AG04450 (cell line): ENCODE data around the gene MMD. TPM values are rescaled to one million over a fixed set of nuclear protein-coding genes. Genes with fewer than 3 reads are reported as not detected.
"Not testable (repeated sequence)": the region's sequence is repeated elsewhere in the genome, so short reads cannot be mapped to it uniquely, and the experiment has no call there.

ENCODE experiments used
- CTCF ChIA-PET: fragments of 300-600, 350-600 bp; formaldehyde crosslinking; extraction: SDS; loops from one replicate; lab custom pipeline; 2022; ENCODE audit warnings: antibody characterized with exemption, inconsistent platforms; lab: Charles Lee
- POLR2A ChIA-PET: fragments of 350-600 bp; formaldehyde crosslinking; extraction: SDS; loops from one replicate; lab custom pipeline; 2021; ENCODE audit warnings: antibody characterized with exemption, inconsistent platforms; lab: Yijun Ruan, JAX
- DNase-seq: peaks from one replicate; pipeline ENCODE4 v3.0.0-alpha.2; 2011; ENCODE audit warnings: low read depth, low spot score
- H3K27ac ChIP-seq: one replicate; pipeline ENCODE4 v1.5.1; 2012; ENCODE audit warnings: low read depth, low read length, control low read depth
- H3K27me3 ChIP-seq: one replicate; pipeline ENCODE4 v1.6.0; 2012; ENCODE audit warnings: low read length; ENCODE audit not compliant: control insufficient read depth, insufficient read depth
- H3K4me3 ChIP-seq: 2 replicates; pipeline ENCODE4 v1.5.1; 2011; ENCODE audit warnings: mild to moderate bottlenecking, low read depth, low read length, control low read depth
- H3K9me3 ChIP-seq: 2 replicates; pipeline ENCODE4 v1.5.1; 2012; ENCODE audit warnings: low read length; ENCODE audit not compliant: control insufficient read depth, insufficient read depth
- CTCF ChIP-seq: IDR thresholded peaks from 2 replicates; pipeline ENCODE4 v1.5.1; 2011; ENCODE audit warnings: low read depth, low read length, control low read depth, inconsistent platforms
- polyA plus RNA-seq: library from polyadenylated mRNA; depleted of rRNA; stranded (reverse); fragments of >200 nt; gene quantifications from 2 replicates; pipeline ENCODE4 v1.2.3, GENCODE V29; 2011

Gene MMD
- polyA plus RNA-seq, 1 experiment: 41.6 TPM

GRCh38 chr17:55434721-55435120 is 13.1 kb upstream of the MMD start:
- no peaks in the 10 kb centered on the region for H3K9me3 ChIP-seq
- ChIA-PET CTCF (interaction anchor here (0.5 to 1.5 kb wide), 2 partner anchors 65 to 80 kb away, joined by 4 to 5 read pairs; no protein-coding TSS in a partner anchor), POLR2A (interaction anchor here (1.9 to 2.9 kb wide), 2 partner anchors 17 to 20 kb away, joined by 28 to 36 read pairs; no protein-coding TSS in a partner anchor)
- no peak overlapping the region for H3K27ac ChIP-seq
- no peak for DNase-seq
- no peak for TF ChIP-seq CTCF
- no peaks in the 10 kb centered on the region for H3K27me3 ChIP-seq
- H3K4me3 ChIP-seq: no peak overlapping the region

- POLR2A ChIA-PET: interaction anchor here (0.7 to 2.9 kb wide), 6 partner anchors 9 to 485 kb away, joined by 3 to 36 read pairs (median 12); partner anchors contain the start of gene MMD
- peak; percentile 89 for DNase-seq
- peak overlapping the region; percentile 95 for H3K27ac ChIP-seq
- no peak overlapping the region for H3K4me3 ChIP-seq
- TF ChIP-seq CTCF: no peak
- CTCF ChIA-PET: interaction anchor here (0.5 to 1.5 kb wide), 5 partner anchors 11 to 93 kb away, joined by 3 to 6 read pairs (median 4); partner anchors contain the start of gene MMD
- no peaks in the 10 kb centered on the region for H3K27me3 ChIP-seq
- no peaks in the 10 kb centered on the region for H3K9me3 ChIP-seq
Observed at GRCh38 chr17:55433629-55434422, 12.2 kb upstream of the MMD start.

DNA sequence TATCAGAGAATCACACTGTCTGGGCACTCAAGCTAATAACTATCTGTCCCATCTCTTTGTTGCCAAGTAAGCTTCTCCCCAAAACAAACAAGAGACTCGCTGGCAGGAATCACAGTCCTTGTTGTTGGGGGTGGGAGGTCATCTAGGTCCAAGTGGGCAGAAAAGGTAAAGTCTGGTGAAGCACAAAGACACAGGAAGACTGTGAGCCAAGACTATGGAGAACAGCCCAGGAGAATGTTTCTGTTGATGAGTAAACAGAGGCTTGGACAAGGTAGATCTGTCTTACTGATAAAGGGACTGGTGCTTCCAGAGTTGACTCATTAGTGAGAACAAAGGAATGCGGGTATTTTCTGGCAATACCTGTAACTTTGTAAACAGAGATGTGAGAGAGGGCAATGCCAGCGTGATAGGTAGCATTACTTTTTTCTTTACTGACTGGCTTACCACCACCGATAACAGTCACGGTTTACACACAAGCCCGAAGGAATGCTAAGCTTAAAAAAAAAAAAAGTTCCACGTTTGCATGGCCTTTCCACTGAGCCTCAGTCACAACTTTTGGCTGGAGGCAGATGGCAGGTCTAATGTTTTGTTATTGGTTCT is 11.5 kb upstream of the MMD start:
- POLR2A ChIA-PET: interaction anchor here (0.7 to 2.9 kb wide), 6 partner anchors 10 to 484 kb away, joined by 3 to 36 read pairs (median 12); partner anchors contain the start of gene MMD
- no peaks in the 10 kb centered on the region for H3K9me3 ChIP-seq
- no peaks in the 10 kb centered on the region for H3K27me3 ChIP-seq
- TF ChIP-seq CTCF: no peak
- no peak for DNase-seq
- CTCF ChIA-PET: interaction anchor here (0.5 to 1.3 kb wide), 6 partner anchors 10 to 1346 kb away, joined by 3 to 6 read pairs (median 4); partner anchors contain the start of gene MMD
- H3K4me3 ChIP-seq: no peak overlapping the region
- H3K27ac ChIP-seq: peak overlapping the region; percentile 95

DNA sequence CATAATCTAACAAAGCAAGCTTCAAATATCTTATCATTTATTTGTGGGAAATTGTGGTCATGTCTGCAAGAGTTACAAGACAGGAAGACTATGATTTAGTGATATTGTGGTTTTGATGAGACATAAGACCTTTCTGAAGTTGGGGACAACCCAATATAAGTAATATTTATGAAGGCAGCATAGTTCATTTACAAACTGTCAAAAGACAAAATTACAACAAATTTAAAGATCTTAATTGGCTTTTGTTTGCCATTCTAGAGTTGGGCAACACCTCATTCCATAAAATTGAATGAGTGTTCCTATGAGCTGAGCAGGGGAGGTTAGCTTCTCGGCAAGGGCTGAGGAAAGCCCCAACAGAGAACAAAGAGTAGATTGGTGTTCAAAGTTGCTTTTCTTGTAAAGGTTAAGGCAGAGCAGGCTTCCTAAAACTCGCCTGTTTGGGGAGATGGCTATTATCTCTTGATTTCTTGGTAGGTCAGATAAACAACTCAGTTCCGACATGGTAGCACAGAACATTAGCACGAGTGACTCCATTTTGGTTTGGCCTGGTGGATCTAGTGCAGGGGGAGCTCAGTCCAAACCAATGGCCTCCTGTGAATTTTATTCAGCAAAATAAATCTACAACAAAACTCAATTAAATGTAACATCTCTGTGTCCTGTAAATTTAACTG is 10.9 kb upstream of the MMD start:
- TF ChIP-seq CTCF: no peak
- POLR2A ChIA-PET: interaction anchor here (0.9 to 2.9 kb wide), 5 partner anchors 10 to 22 kb away, joined by 3 to 36 read pairs (median 14); no protein-coding TSS in a partner anchor
- no peak for DNase-seq
- H3K9me3 ChIP-seq: no peaks in the 10 kb centered on the region
- peak overlapping the region; percentile 95 for H3K27ac ChIP-seq
- H3K27me3 ChIP-seq: no peaks in the 10 kb centered on the region
- CTCF ChIA-PET: interaction anchor here (0.5 to 1.3 kb wide), 5 partner anchors 10 to 1347 kb away, joined by 3 to 6 read pairs (median 3); no protein-coding TSS in a partner anchor
- no peak overlapping the region for H3K4me3 ChIP-seq

DNA sequence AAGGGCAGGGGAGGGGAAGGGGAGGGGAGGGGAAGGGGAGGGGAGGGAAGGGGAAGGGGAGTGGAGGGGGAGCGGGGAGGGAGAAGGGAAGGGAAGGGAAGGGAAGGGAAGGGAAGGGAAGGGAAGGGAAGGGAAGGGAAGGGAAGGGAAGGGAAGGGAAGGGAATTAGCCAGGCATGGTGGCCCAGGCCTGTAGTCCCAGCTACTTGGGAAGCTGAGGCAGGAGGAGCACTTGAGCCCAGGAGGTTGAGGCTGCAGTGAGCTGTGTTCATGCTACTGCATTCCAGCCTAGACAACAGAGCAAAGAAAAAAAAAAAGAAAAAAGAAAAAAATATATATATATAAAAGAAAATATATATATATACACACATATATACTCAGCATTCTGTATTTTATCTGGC is 10.3 kb upstream of the MMD start:
- not testable (repeated sequence) for H3K4me3 ChIP-seq, H3K27me3 ChIP-seq, H3K27ac ChIP-seq, H3K9me3 ChIP-seq, DNase-seq
- ChIA-PET POLR2A (interaction anchor here (0.9 to 1.0 kb wide), 2 partner anchors 12 to 23 kb away, joined by 3 read pairs; no protein-coding TSS in a partner anchor), CTCF (interaction anchor here (1.3 kb wide), 2 partner anchors 11 to 75 kb away, joined by 3 read pairs; no protein-coding TSS in a partner anchor)
